ENCODE results near the gene CALHM3. TPM values are rescaled to one million over a fixed set of nuclear protein-coding genes. Genes with fewer than 3 reads are reported as not detected.
"Not testable (repeated sequence)": the region's sequence is repeated elsewhere in the genome, so short reads cannot be mapped to it uniquely, and the experiment has no call there.

Gene CALHM3, protein sequence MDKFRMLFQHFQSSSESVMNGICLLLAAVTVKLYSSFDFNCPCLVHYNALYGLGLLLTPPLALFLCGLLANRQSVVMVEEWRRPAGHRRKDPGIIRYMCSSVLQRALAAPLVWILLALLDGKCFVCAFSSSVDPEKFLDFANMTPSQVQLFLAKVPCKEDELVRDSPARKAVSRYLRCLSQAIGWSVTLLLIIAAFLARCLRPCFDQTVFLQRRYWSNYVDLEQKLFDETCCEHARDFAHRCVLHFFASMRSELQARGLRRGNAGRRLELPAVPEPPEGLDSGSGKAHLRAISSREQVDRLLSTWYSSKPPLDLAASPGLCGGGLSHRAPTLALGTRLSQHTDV
- total RNA-seq = not detected
- not detected for polyA plus RNA-seq (2013, experiment 1 of 2)
- 0.03 TPM for polyA plus RNA-seq (2013, experiment 2 of 2)
- 0 to 0.12 (median 0) reads per million in 172 experiments for total RNA-seq

DNA sequence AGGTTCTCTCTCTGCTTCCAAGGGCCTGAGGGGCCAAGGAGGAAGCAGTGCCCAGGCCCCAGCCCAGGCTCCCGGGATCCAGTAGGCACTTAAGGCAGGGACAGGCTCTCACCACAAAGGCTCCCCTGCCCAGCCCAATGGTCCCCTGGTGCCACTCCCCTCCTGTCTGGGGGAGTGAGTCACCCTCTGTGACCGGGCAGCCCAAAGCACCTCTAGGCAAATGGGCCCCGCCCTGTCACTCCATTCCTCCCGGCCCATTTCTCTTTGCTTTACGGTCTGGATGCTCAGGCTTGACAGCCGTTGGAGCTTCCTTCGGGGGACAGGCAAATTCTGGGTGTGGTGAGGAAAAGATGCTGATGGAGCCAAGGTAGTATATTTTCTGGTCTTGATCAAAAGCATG is at the start of gene CALHM3:
Gene CALHM3 (minus strand): TSS at position 106 of the 400 bp plus-strand sequence. CDS start 208 bp downstream, outside the sequence.
- no peak for ATAC-seq (ENCODE audit: poor library complexity)
- Mint-ChIP-seq H3K27me3 (no peaks in the 10 kb centered on the region), H3K36me3 (ENCODE audit: low read depth) (no peaks in the 10 kb centered on the region), H3K4me1 (ENCODE audit: low read depth) (peaks cover 5% of the 10 kb centered on the region), H3K4me3 (no peak within 1 kb of the TSS), H3K9me3 (no peaks in the 10 kb centered on the region), H3K27ac (no peak within 1 kb of the TSS)
- DNase-seq = no peak
- ChIA-PET CTCF (no interaction called here), POLR2A (no interaction called here)
- Histone ChIP-seq H3K9me3 (ENCODE audit: control insufficient read depth in 1 of 2, insufficient read depth in 1 of 2, low read length in 2 of 2) (no peaks in the 10 kb centered on the region), H3K27me3 (ENCODE audit: control insufficient read depth in 1 of 2, insufficient read depth in 2 of 2, low read length in 2 of 2) (no peaks in the 10 kb centered on the region), H3K27ac (ENCODE audit: low read depth in 1 of 2, low read length in 2 of 2) (no peak within 1 kb of the TSS), H3K4me1 (ENCODE audit: insufficient read depth, low read length) (peaks cover 16% of the 10 kb centered on the region), H3K36me3 (ENCODE audit: insufficient read depth, low read length) (no peaks in the 10 kb centered on the region), H3K4me3 (ENCODE audit: low read length) (no peak within 1 kb of the TSS)
- intact Hi-C loops (cut with DNase I, micrococcal nuclease) = loop anchor here in 1 of 2 experiments (2.0 kb wide), 1 partner anchor 22 kb away; no protein-coding TSS in a partner anchor
- TF ChIP-seq, protein P1, sequence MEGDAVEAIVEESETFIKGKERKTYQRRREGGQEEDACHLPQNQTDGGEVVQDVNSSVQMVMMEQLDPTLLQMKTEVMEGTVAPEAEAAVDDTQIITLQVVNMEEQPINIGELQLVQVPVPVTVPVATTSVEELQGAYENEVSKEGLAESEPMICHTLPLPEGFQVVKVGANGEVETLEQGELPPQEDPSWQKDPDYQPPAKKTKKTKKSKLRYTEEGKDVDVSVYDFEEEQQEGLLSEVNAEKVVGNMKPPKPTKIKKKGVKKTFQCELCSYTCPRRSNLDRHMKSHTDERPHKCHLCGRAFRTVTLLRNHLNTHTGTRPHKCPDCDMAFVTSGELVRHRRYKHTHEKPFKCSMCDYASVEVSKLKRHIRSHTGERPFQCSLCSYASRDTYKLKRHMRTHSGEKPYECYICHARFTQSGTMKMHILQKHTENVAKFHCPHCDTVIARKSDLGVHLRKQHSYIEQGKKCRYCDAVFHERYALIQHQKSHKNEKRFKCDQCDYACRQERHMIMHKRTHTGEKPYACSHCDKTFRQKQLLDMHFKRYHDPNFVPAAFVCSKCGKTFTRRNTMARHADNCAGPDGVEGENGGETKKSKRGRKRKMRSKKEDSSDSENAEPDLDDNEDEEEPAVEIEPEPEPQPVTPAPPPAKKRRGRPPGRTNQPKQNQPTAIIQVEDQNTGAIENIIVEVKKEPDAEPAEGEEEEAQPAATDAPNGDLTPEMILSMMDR (IDR thresholded peaks at IDR 0.05) = no peak

- TF ChIP-seq, protein P1 (IDR thresholded peaks at IDR 0.05) = no peak
- CTCF ChIA-PET = no interaction called here
- Mint-ChIP-seq H3K4me1 (ENCODE audit: low read depth) (no peaks in the 10 kb centered on the region), H3K27me3 (peaks cover 18% of the 10 kb centered on the region), H3K27ac (no peak overlapping the region), H3K4me3 (no peak overlapping the region), H3K36me3 (ENCODE audit: low read depth) (no peaks in the 10 kb centered on the region), H3K9me3 (peaks cover 6% of the 10 kb centered on the region)
- no peak overlapping the region for H3K27ac ChIP-seq (ENCODE audit: low read depth in 1 of 2, low read length in 2 of 2)
- H3K4me1 ChIP-seq (ENCODE audit: insufficient read depth, low read length) = no peaks in the 10 kb centered on the region
- H3K9me3 ChIP-seq (ENCODE audit: control insufficient read depth in 1 of 2, insufficient read depth in 1 of 2, low read length in 2 of 2) = peaks cover 5 to 13% of the 10 kb centered on the region in 2 experiments
- peaks cover 0 to 4% of the 10 kb centered on the region in 2 experiments for H3K27me3 ChIP-seq (ENCODE audit: control insufficient read depth in 1 of 2, insufficient read depth in 2 of 2, low read length in 2 of 2)
- ATAC-seq (ENCODE audit: poor library complexity) = no peak
- intact Hi-C loops (cut with DNase I, micrococcal nuclease) = no loop called here
- POLR2A ChIA-PET = no interaction called here
- no peak for DNase-seq
- H3K36me3 ChIP-seq (ENCODE audit: insufficient read depth, low read length) = no peaks in the 10 kb centered on the region
- H3K4me3 ChIP-seq (ENCODE audit: low read length) = no peak overlapping the region
Observed at GRCh38 chr10:103528549-103528948, 49.5 kb upstream of the CALHM3 start.

DNA sequence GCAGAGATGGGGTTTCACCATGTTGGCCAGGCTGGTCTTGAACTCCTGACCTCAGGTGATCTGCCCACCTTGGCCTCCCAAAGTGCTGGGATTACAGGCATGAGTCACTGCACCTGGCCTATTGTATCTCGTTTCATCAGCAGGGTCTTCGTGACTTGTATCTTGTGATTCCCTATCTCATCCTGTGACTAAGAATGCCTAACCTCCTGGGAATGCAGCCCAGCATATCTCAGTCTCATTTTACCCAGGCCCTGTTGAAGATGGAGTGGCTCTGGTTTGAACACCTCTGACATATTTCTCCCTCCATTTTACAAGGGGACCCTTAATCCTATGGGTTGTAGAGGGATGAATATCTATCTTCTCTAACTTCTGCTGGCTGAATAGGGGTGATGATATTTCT is 48.4 kb upstream of the CALHM3 start:
- H3K4me1 ChIP-seq (ENCODE audit: insufficient read depth, low read length); H3K4me3 ChIP-seq (ENCODE audit: low read length); ATAC-seq (ENCODE audit: poor library complexity); DNase-seq; H3K9me3 Mint-ChIP-seq; H3K27me3 ChIP-seq (ENCODE audit: control insufficient read depth in 1 of 2, insufficient read depth in 2 of 2, low read length in 2 of 2); H3K4me1 Mint-ChIP-seq (ENCODE audit: low read depth); H3K36me3 ChIP-seq (ENCODE audit: insufficient read depth, low read length); intact Hi-C loops (cut with DNase I, micrococcal nuclease); H3K4me3 Mint-ChIP-seq; H3K36me3 Mint-ChIP-seq (ENCODE audit: low read depth); H3K9me3 ChIP-seq (ENCODE audit: control insufficient read depth in 1 of 2, insufficient read depth in 1 of 2, low read length in 2 of 2); CTCF ChIA-PET; H3K27ac Mint-ChIP-seq; POLR2A ChIA-PET; H3K27ac ChIP-seq (ENCODE audit: low read depth in 1 of 2, low read length in 2 of 2): not testable (repeated sequence)
- peaks cover 18% of the 10 kb centered on the region for H3K27me3 Mint-ChIP-seq

Data from CD4-positive, alpha-beta T cell (primary cell).